Right lobe of liver (tissue), 6 donors: ENCODE measurements around the gene CFHR1. TPM values are rescaled to one million over a fixed set of nuclear protein-coding genes. Genes with fewer than 3 reads are reported as not detected.
A peak's percentile ranks its signal among the peaks of the same experiment; 100 is the strongest.
"Not testable (repeated sequence)": the region's sequence is repeated elsewhere in the genome, so short reads cannot be mapped to it uniquely, and the experiment has no call there.

Source experiments
- ATAC-seq, 4 donors: fragments of 200-7000 bp; cut with Tn5 transposase; one replicate each; pipeline ENCODE4 v1.9.1; 2020; ENCODE audit warnings: mild to moderate bottlenecking in 4 of 4, moderate library complexity in 4 of 4
- DNase-seq, 3 donors: peaks; one replicate each; pipeline ENCODE4 v3.0.0-alpha.2; 2020
- H3K27ac ChIP-seq, 3 donors: fragments of 200-600 bp; one replicate each; pipeline ENCODE4 v1.8.0; 2022
- H3K27me3 ChIP-seq, 2 donors: fragments of 200-600 bp; one replicate each; pipeline ENCODE4 v1.8.0; 2022
- H3K36me3 ChIP-seq, 4 donors: fragments of 200-600 bp; sonication (generic) in 1 of 4; one replicate each; pipeline versions ENCODE4 v1.5.1 to v1.8.0; 2017 to 2022; ENCODE audit warnings: control low read depth in 1 of 4
- H3K4me1 ChIP-seq, 4 donors: fragments of 200-600 bp; sonication (generic) in 1 of 4; one replicate each; pipeline versions ENCODE4 v1.5.1 to v1.8.0; 2017 to 2022; ENCODE audit warnings: control low read depth in 1 of 4
- H3K4me3 ChIP-seq, 3 donors: fragments of 200-600 bp; one replicate each; pipeline ENCODE4 v1.8.0; 2022
- H3K9me3 ChIP-seq, 4 donors: fragments of 200-600 bp; sonication (generic) in 1 of 4; one replicate each; pipeline versions ENCODE4 v1.5.1 to v1.8.0; 2017 to 2022; ENCODE audit warnings: control low read depth in 1 of 4
- POLR2A ChIP-seq: fragments of 450-650 bp; IDR thresholded peaks from one replicate; pipeline ENCODE4 v1.6.1; 2017; ENCODE audit warnings: antibody characterized with exemption, mild to moderate bottlenecking
- WGBS: methylation state at CpG from one replicate; pipeline ENCODE4 v1.1.6; 2018; ENCODE audit warnings: low coverage, low lambda C conversion rate; ENCODE audit not compliant: insufficient coverage; ENCODE audit errors: missing lambda C conversion rate; 5-methylcytosine and 5-hydroxymethylcytosine counted together
- intact Hi-C, 2 donors: fragments of 100-400 bp; cut with DNase I; formaldehyde crosslinking; loops; one replicate each; pipeline versions ENCODE4 v1.11.2 to v1.14.1; 2022
- total RNA-seq, 6 experiments: library from RNA; depleted of rRNA in 2 of 6; stranded (reverse); fragments of >200 nt in 2 of 6; fragmentation: NEBNext Ultra II Directional in 3 of 6; extraction: Animal tissue kit (Norgen Biotek cat#: 25700) in 3 of 6; gene quantifications; one replicate each; pipeline versions ENCODE4 v1.1.0 to v1.2.4, GENCODE V29; 2016 to 2023
- TF ChIP-seq, protein P1 (sequence below), 4 donors: fragments of 200-600 bp in 3 of 4; fragments of 450-650 bp in 1 of 4; IDR thresholded peaks; one replicate each; pipeline versions ENCODE4 v1.5.1 to v1.8.0; 2016 to 2022; ENCODE audit warnings: antibody characterized with exemption in 4 of 4, mild to moderate bottlenecking in 2 of 4
- donor health status: DM: no; HTN: yes; CAD: no.
- donor health status: DM: no; HTN: no; CAD: no.
- donor health status: DM: no; HTN: no; CAD: no.
- donor health status: DM: no; HTN: yes; CAD: no.
- donor health status: DM: no; HTN: yes; CAD: no.

CFHR1 gene
- total RNA-seq, 6 experiments from 2014 or later: 490 to 1,248 (median 629) TPM

DNA sequence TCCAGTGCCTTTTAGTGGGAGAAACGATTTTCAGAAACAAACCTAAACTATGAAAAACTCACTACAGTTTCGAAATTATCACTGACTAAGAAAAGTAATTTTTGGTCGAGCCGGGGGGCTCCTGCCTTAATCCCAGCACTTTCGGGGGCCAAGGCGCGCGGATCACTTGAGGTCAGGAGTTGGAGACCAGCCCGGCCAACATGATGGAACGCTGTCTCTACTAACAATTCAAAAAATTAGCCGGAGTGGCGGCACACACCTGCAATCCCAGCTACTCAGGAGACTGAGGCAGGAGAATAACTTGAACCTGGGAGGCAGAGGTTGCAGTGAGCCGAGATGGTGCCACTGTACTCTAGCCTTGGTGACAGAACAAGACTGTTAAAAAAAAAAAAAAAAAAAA, 41.9 kb upstream of the CFHR1 start:
- H3K4me3 ChIP-seq: peak overlapping the region in 2 of 3 donors; percentile 47 to 50

DNA sequence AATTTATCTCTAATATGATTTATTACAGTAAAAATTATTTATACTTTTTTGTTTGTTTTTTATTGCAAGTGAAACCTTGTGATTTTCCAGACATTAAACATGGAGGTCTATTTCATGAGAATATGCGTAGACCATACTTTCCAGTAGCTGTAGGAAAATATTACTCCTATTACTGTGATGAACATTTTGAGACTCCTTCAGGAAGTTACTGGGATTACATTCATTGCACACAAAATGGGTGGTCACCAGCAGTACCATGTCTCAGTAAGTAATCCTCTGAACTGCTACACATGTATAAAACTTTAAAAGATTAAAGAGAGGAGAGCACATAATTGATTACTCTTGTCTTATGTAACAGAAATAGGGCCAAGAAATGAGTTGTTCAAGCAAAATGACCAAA, 40.4 kb upstream of the CFHR1 start:
- DNase-seq: no peak
- H3K27me3 ChIP-seq: no peaks in the 10 kb centered on the region
- 100% methylated on average over 1 of the region's 1 CpG for WGBS

More for the DNA sequence above, 41.9 kb upstream of the CFHR1 start:
- peak overlapping the region in 2 of 3 donors; percentile 84 to 87 for H3K27ac ChIP-seq
- peaks cover 0 to 22% (median 0%) of the 10 kb centered on the region in 4 donors for H3K4me1 ChIP-seq
- H3K9me3 ChIP-seq: no peaks in the 10 kb centered on the region
- WGBS: 50% methylated on average over 7 of the region's 13 CpGs
- peaks cover 0 to 10% (median 0%) of the 10 kb centered on the region in 4 donors for H3K36me3 ChIP-seq
- no peaks in the 10 kb centered on the region for H3K27me3 ChIP-seq
- no peak for ATAC-seq
- DNase-seq: no peak
- intact Hi-C loops: no loop called here
- TF ChIP-seq, protein P1, sequence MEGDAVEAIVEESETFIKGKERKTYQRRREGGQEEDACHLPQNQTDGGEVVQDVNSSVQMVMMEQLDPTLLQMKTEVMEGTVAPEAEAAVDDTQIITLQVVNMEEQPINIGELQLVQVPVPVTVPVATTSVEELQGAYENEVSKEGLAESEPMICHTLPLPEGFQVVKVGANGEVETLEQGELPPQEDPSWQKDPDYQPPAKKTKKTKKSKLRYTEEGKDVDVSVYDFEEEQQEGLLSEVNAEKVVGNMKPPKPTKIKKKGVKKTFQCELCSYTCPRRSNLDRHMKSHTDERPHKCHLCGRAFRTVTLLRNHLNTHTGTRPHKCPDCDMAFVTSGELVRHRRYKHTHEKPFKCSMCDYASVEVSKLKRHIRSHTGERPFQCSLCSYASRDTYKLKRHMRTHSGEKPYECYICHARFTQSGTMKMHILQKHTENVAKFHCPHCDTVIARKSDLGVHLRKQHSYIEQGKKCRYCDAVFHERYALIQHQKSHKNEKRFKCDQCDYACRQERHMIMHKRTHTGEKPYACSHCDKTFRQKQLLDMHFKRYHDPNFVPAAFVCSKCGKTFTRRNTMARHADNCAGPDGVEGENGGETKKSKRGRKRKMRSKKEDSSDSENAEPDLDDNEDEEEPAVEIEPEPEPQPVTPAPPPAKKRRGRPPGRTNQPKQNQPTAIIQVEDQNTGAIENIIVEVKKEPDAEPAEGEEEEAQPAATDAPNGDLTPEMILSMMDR (IDR thresholded peaks at IDR 0.05): no peak
- TF ChIP-seq POLR2A: no peak

DNA sequence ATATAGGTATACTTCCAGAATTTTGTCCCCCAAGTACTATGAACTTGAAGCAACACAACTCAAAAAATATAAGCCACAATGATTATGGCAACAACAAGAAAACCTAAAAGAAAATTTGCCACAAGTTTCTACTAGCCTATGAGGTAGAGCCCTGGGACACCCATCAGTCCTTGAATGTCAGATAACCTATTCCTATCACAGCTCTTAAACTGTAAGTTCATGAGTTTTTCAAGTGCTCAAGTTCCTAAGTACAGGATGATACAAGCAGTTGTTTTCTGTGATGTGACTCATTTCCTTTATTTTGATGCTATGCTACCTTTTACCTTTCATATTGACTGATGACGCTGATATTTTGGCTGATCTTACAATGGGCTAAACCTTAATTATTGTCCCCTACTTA, 28.3 kb upstream of the CFHR1 start:
- no CpG with 5 or more reads among the region's 1 CpG for WGBS
- peak in 3 of 4 donors; percentile 25 to 62 (median 52) for ATAC-seq
- DNase-seq, H3K4me3 ChIP-seq, H3K27ac ChIP-seq, H3K9me3 ChIP-seq, intact Hi-C loops, H3K4me1 ChIP-seq, H3K27me3 ChIP-seq: not testable (repeated sequence)
- H3K36me3 ChIP-seq: peaks cover 0 to 42% (median 11%) of the 10 kb centered on the region in 4 donors

More for the DNA sequence above, 40.4 kb upstream of the CFHR1 start:
- no peak for TF ChIP-seq POLR2A
- TF ChIP-seq, protein P1 (IDR thresholded peaks at IDR 0.05): peak in 1 of 4 donors; percentile 6
- peaks cover 0 to 13% (median 0%) of the 10 kb centered on the region in 4 donors for H3K4me1 ChIP-seq
- peak overlapping the region in 1 of 3 donors; percentile 21 for H3K27ac ChIP-seq
- intact Hi-C loops: no loop called here
- no peak overlapping the region for H3K4me3 ChIP-seq
- no peaks in the 10 kb centered on the region for H3K9me3 ChIP-seq
- H3K36me3 ChIP-seq: peaks cover 0 to 10% (median 0%) of the 10 kb centered on the region in 4 donors
- peak in 1 of 4 donors; percentile 12 for ATAC-seq

DNA sequence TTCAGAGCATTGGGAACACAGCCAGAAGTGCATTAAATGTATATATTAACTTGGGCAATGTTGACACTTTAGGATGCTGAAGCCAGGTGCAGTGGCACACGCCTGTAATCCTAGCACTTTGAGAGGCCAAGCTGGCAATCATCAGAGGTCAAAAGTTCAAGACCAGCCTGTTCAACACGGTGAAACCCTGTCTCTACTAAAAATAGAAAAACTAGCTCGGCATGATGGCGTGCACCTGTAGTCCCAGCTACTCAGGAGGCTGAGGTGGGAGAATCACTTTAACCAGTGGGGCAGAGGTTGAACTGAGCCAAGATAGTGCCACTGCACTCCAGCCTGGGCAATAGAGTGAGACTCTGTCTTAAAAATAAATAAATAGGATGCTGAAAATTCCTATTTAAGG, 25.4 kb upstream of the CFHR1 start:
- peaks cover 0 to 20% (median 4%) of the 10 kb centered on the region in 4 donors for H3K36me3 ChIP-seq
- intact Hi-C loops, H3K27ac ChIP-seq, H3K4me1 ChIP-seq, H3K9me3 ChIP-seq, H3K27me3 ChIP-seq, H3K4me3 ChIP-seq, DNase-seq: not testable (repeated sequence)
- ATAC-seq: peak in 2 of 4 donors; percentile 33 to 38
- WGBS: 29% methylated on average over 3 of the region's 4 CpGs

DNA sequence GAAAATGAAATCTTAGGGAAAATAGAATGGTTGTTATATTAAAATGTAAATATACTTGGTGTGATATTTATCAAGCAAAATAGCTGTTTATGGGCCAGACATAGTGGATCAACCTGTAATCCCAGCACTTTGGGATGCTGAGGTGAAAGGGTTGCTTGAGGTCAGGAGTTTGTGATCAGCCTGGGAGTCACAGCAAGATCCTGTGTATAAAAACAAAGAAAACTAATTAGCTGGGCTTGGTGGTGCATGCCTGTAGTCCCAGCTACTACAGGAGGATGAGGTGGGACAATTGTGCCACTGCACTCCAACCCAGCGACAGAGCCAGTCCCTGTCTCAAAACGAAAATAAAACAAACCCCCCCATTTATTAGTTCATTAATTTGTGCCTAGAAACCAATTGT, 21.6 kb upstream of the CFHR1 start:
- 8% methylated on average over 2 of the region's 2 CpGs for WGBS
- H3K4me1 ChIP-seq: no peaks in the 10 kb centered on the region
- peaks cover 0 to 4% (median 0%) of the 10 kb centered on the region in 4 donors for H3K36me3 ChIP-seq
- no peak overlapping the region for H3K4me3 ChIP-seq
- no peaks in the 10 kb centered on the region for H3K9me3 ChIP-seq
- DNase-seq: no peak
- intact Hi-C loops: no loop called here
- no peak overlapping the region for H3K27ac ChIP-seq
- TF ChIP-seq, protein P1 (IDR thresholded peaks at IDR 0.05): no peak
- peak; percentile 30 to 60 (median 42) for ATAC-seq
- no peaks in the 10 kb centered on the region for H3K27me3 ChIP-seq

DNA sequence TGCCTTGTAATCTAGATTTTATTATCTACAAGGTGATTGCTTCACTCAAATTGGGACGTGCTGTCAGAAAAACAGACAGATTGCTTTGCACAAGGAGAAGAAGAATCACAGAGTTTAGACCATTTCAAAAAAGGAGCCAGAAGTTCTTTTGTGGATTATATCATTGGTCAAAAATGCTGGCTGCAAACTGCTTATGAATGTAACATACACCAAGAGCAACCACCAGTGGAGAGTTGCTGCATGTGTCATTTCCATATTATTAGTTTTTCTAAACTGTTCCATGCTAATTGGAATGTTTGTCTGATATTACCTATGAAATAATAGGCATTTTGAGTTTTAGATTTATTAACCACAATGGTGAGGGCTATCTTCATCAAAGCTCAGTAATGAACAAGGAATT, 17.6 kb upstream of the CFHR1 start:
- DNase-seq, H3K9me3 ChIP-seq, H3K27ac ChIP-seq, H3K4me3 ChIP-seq, H3K36me3 ChIP-seq, intact Hi-C loops, ATAC-seq, H3K4me1 ChIP-seq, H3K27me3 ChIP-seq: not testable (repeated sequence)
- 36% methylated on average over 1 of the region's 1 CpG for WGBS
